Right lobe of liver (tissue), 4 donors: Measurements from ENCODE around the gene B4GALT6.

Source experiments
- CTCF ChIP-seq, 4 donors: fragments of 200-600 bp in 3 of 4; fragments of 450-650 bp in 1 of 4; IDR thresholded peaks; one replicate each; pipeline versions ENCODE4 v1.5.1 to v1.8.0; 2016 to 2022; ENCODE audit warnings: antibody characterized with exemption in 4 of 4, mild to moderate bottlenecking in 2 of 4
- POLR2A ChIP-seq: fragments of 450-650 bp; IDR thresholded peaks from one replicate; pipeline ENCODE4 v1.6.1; 2017; ENCODE audit warnings: antibody characterized with exemption, mild to moderate bottlenecking
- donor health status: DM: no; HTN: no; CAD: no.
- donor health status: DM: no; HTN: no; CAD: no.
- donor health status: DM: no; HTN: yes; CAD: no.

GRCh38 chr18:31617031-31617717 is 67.2 kb downstream of the B4GALT6 start:
- TF ChIP-seq POLR2A, result no peak
- no peak for TF ChIP-seq CTCF (IDR thresholded peaks at IDR 0.05)
